NAMALWA (cell line): Measurements from ENCODE around the gene CEP43.

Experiments used
- DNase-seq: peaks from one replicate; pipeline ENCODE4 v3.0.0-alpha.2; 2015; ENCODE audit warnings: low spot score

Gene CEP43

DNA sequence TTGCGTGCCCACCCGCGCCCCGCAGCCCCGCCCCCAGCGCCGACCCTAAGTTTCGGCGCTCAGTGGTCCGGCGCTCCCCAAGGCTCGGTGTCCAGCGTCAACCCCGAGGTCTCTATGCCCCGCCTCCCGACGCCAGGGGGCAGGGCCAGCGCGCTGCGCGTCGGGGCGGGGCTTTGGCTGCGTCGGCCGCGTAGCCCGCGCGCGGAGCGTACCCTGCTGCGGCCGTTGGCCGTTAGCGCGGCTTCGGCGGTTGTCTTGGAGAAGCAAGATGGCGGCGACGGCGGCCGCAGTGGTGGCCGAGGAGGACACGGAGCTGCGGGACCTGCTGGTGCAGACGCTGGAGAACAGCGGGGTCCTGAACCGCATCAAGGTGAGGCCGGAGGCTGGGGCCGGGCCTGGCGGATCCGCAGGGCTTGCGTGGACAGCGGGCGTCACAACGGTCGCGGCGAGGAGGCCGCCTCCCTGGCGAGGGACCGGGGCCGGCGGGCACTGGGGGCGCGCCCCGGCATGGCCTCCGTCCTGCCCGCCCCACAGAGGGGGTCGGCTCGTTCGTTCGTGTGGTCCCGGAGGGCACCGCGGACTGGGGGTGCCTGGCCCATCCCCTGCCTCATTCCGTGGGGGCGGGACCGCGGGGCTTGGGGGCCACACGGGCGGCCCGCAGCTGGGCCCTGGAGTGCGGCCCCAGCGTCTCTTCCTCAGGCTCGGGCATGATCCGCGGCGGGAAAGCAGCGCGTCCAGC is at the start of gene CEP43:
Gene CEP43 (plus strand): TSS at position 253 of the 739 bp plus-strand sequence. CDS start 16 bp downstream, at position 269.
- DNase-seq = peak; percentile 97

GRCh38 chr6:166949528-166950442 is 49.4 kb upstream of the CEP43 start:
- DNase-seq = no peak

GRCh38 chr6:166950443-166950821 is 48.8 kb upstream of the CEP43 start:
- DNase-seq = peak; percentile 69

GRCh38 chr6:166950892-166951669 is 48.1 kb upstream of the CEP43 start:
- DNase-seq = peak; percentile 98

- DNase-seq = no peak
Observed at GRCh38 chr6:166951670-166952060, 47.5 kb upstream of the CEP43 start.

- no peak for DNase-seq
Observed at GRCh38 chr6:166952121-166952520, 47.1 kb upstream of the CEP43 start.

GRCh38 chr6:166952567-166953486 is 46.4 kb upstream of the CEP43 start:
- DNase-seq = no peak

DNA sequence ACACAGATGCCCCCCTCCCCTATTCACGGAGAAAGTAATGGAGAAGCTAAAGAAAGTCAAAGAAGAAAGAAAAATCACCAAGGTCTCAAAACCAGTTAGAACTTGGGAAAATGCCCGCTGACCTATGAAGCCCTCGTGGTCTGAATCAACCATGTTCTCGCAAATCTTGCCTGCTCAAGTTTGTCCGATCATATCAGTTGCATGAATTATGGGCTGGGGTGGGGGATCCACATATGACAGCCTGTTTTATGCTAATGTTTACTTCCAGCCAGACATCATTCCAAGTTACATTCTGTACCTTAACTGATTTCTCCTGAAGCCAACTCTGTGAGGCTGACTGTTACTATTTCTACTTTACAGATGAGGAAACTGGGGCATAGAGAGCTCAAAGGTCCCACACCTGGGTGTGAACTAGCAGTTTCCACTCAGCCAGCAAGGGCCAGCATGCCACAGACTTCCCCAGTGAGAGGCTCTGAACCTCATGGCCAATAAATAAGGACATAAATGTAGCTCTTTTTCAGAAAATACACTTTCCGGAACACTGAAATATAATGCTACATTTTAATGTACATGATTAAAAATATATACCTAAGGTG is 45.0 kb upstream of the CEP43 start:
- no peak for DNase-seq

GRCh38 chr6:166955121-166955864 is 43.9 kb upstream of the CEP43 start:
- peak; percentile 74 for DNase-seq

DNA sequence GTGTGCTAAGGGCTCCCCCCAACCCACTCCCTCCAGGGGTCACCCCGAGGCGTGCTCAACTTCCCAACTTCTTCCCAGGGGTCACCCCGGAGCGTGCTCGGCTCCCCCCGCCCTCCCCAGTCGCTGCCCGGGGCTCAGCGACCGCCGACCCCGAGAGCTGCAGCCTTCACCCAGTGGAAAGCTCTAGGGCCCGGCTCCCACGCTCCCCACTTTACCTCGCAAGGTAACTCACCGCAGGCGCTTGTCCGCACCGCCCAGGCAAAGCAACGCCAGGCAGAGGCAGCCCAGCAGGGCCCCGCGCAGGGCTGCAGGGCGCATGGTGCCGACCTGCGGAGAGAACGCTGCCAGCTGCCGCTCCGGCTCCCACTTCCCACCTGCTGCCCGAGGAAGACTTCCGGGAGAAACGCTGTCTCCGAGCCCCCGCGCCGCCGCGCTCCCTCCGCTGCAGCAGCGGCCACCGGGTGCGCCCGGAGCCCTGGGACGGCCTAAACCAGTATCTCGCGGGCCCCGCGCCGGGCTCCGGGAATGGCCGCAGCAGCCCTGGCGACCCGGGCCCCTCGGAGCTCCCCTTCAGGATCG is 43.2 kb upstream of the CEP43 start:
- DNase-seq = no peak

DNA sequence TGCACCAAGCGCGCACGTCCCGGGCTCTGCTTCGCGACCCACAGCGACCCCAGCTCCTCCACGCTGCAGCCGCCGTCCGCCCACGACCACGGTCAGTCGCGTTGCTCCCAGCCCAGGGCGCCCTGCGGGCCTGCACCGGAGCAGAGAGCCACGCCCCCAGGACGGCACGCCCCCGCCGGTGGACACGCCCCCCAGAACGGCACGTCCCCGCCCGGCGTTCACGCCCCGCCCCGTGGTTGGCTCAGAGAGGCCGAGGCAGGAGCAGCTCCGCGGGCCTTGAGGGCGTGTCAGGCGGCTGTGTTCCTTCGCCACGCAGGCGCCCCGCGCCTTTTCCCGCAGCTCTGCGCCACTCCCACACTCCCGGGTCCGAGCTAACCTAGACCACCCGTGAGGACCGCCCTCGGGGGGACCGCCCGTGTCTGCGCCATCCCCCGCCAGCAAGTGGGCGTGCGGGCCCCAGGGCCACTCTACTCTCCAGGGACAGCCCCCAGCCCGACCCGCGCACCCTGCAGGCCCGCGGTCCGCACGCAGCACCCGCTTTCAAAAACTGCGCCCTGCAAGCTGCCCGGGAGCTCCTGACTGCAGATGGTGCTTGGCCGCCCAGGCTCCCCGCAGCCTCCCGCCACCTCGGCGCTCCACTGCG is 42.6 kb upstream of the CEP43 start, which contains the start of gene RNASET2:
Gene RNASET2 (minus strand): TSS at position 107 of the 643 bp plus-strand sequence. CDS start 368 bp downstream, outside the sequence.
- peak; percentile 91 for DNase-seq

DNA sequence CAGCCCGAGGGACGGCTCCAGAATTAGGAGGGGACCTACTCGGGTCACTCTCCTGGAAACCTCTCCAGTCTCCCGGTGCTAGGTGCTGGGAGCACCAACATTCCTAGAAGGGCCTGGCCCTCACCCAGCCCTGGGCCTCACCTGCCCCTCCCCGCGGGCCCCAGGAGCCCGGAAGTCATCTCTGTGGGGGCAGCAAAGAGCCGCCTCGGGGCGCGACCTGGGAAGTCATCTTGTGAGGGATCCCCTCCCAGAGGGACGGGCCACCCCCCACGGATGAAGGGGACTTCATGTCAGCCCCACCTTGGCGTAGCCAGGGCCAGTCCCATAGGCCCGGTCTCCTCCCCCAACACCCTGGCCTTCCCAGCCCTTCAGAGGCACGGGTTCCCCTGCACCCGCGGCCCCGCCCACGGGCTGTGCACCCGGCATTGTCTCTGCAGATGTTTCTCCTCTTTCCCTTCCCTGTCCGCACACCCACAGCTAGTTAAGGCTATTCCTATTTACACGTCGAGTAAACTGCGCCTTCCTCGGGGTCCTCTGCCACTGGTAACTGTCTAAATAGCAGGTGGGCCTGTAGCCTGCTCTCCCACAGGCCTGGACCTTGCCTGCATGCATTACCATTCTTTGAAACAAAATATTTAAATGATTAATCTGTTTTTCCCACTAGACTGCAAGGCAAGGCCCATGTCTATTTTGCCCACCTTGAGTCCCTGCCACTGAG is 42.0 kb upstream of the CEP43 start:
- peak; percentile 60 for DNase-seq

DNA sequence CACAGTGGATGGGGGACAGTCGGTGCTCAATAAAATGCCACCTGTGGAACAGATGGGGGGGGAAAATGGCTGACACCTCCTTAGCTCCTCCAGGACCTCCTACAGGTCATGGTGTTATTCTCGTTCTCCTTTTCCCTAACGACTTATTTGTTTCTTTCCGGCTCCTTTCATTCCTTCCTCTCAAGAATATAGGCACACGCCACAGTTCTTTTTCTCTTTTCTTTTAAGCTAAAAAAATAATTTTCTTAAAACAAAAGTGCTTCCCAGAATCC is 41.5 kb upstream of the CEP43 start:
- no peak for DNase-seq

DNA sequence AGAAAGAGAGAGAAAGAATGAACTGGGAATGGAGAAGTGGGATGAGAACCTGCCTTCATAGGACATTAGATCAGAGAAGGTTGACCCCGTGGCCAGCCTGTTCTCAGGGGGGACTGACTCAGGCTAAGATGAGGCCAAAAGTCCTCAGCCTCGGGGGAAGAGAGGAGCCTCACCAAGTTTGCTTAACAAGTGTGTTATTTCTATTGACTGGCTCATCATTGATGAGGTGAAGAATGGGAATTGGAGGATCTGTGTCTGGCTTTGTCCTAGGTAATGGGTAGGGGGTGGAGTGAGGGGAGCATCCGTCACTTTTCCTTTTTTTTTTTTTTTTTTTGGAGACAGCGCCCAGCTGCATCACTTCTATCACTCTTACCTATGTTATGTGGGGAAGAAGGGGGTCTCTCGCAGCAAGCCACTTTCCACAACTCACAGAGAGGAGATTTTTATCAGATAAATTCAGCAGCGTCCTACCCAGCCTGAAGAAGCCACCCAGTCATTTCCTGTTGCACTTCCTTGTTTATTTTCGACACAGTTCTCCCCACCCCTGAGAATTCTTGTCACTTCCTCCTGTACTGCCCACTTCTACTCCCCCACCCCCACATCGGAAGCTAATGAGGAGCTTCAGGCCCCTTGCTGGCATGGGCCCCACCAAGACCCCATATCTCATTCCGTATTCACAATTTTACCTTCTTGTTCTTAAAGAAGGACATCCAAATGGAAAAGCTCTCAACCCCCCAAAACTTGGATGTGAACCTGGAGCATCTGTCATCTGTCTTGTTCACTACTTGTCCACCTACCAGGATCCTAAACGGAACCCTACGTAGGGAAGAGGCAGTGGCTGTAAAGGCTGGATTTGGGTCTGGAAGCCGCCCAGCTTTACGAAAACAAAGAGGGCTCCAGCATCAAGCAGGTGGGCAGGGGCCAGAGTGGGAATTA is 40.0 kb upstream of the CEP43 start:
- peak; percentile 72 for DNase-seq

DNA sequence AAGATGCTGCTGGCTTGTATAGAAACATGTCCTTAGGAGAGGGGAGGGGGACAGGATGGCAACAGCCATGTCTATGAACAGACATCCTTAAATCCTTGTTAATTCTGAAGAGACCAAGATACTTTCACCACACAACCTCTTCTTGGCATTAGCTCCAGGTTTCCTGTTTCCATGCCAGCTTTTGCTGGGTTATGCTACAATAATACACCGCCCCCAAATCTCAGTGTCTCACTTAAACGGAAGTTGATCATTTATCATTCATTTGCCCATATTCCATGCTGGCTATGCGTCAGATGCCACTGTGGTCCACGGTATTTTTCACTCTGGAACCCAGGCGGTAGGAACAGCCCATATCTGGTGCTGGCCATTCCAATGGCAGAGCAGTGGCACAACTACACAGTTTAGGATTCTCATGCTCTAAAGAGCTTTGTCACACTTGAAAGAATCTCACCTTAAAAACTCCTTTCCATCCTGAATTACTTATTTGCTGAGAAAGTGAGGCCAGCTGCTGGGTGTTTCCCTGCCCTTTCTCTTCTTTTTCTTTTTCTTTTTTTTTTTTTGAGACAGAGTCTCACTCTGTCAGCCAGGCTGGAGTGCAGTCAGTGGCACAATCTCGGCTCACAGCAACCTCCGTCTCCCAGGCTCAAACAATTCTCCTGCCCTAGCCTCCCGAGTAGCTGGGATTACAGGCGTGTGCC is 39.1 kb upstream of the CEP43 start:
- no peak for DNase-seq

GRCh38 chr6:166960609-166960978 is 38.6 kb upstream of the CEP43 start:
- DNase-seq = no peak

DNA sequence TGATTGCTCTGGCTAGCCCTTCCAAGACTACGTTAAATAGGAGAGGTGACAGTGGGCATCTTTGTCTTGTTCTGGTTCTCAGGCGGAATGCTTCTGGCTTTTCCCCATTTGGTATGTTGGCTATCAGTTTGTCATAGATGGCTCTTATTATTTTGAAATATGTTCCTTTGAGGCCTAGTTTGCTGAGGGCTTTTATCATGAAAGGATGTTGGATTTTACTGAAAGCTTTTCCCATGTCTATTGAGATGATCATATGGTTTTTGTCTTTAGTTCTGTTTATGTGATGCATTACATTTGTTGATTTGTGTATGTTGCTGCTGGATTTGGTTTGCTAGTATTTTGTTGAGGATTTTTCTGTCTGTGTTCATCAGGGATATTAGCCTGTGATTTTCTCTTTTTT is 32.9 kb upstream of the CEP43 start:
- DNase-seq = no peak
